Measurements from ENCODE around the gene STMP1.

Gene STMP1

GRCh38 chr7:135673360-135673706, 11.0 kb downstream of the STMP1 start:
- DNase-seq (ENCODE audit: low read depth) = no peak

GRCh38 chr7:135678612-135679575, 16.6 kb downstream of the STMP1 start:
- H3K4me3 ChIP-seq (ENCODE audit: low read depth, low read length) = no peak overlapping the region
- TF ChIP-seq, protein P1, sequence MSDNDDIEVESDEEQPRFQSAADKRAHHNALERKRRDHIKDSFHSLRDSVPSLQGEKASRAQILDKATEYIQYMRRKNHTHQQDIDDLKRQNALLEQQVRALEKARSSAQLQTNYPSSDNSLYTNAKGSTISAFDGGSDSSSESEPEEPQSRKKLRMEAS (IDR thresholded peaks at IDR 0.05; ENCODE audit: low read depth, low read length) = no peak
- TF ChIP-seq CTCF (IDR thresholded peaks at IDR 0.05; ENCODE audit: low read depth, low read length) (no peak), POLR2A (IDR thresholded peaks at IDR 0.05; ENCODE audit: extremely low read depth, insufficient read length) (no peak), MYC (IDR thresholded peaks at IDR 0.05; ENCODE audit: low read depth, low read length) (no peak)
- no peak for DNase-seq (ENCODE audit: low read depth)

More at GRCh38 chr7:135673360-135673706, 11.0 kb downstream of the STMP1 start:
- no peak overlapping the region for H3K4me3 ChIP-seq (ENCODE audit: low read depth, low read length)
- no peak for TF ChIP-seq MYC (IDR thresholded peaks at IDR 0.05; ENCODE audit: low read depth, low read length)
- TF ChIP-seq, protein P1 (IDR thresholded peaks at IDR 0.05; ENCODE audit: low read depth, low read length) = no peak
- no peak for TF ChIP-seq CTCF (IDR thresholded peaks at IDR 0.05; ENCODE audit: low read depth, low read length)
- TF ChIP-seq POLR2A (IDR thresholded peaks at IDR 0.05; ENCODE audit: extremely low read depth, insufficient read length) = no peak

GRCh38 chr7:135681762-135682161, 19.4 kb downstream of the STMP1 start:
- TF ChIP-seq, protein P1 (IDR thresholded peaks at IDR 0.05; ENCODE audit: low read depth, low read length) = no peak
- no peak for TF ChIP-seq CTCF (IDR thresholded peaks at IDR 0.05; ENCODE audit: low read depth, low read length)
- TF ChIP-seq MYC (IDR thresholded peaks at IDR 0.05; ENCODE audit: low read depth, low read length) = no peak
- TF ChIP-seq POLR2A (IDR thresholded peaks at IDR 0.05; ENCODE audit: extremely low read depth, insufficient read length) = no peak
- DNase-seq (ENCODE audit: low read depth) = no peak
- H3K4me3 ChIP-seq (ENCODE audit: low read depth, low read length) = no peak overlapping the region

- TF ChIP-seq, protein P1 (IDR thresholded peaks at IDR 0.05; ENCODE audit: low read depth, low read length) = no peak
- no peak for TF ChIP-seq MYC (IDR thresholded peaks at IDR 0.05; ENCODE audit: low read depth, low read length)
- no peak for TF ChIP-seq CTCF (IDR thresholded peaks at IDR 0.05; ENCODE audit: low read depth, low read length)
- TF ChIP-seq POLR2A (IDR thresholded peaks at IDR 0.05; ENCODE audit: extremely low read depth, insufficient read length) = no peak
- DNase-seq (ENCODE audit: low read depth) = no peak
- no peak overlapping the region for H3K4me3 ChIP-seq (ENCODE audit: low read depth, low read length)
These were observed 19.9 kb downstream of the STMP1 start for GRCh38 chr7:135682191-135682590.

- no peak for TF ChIP-seq MYC (IDR thresholded peaks at IDR 0.05; ENCODE audit: low read depth, low read length)
- TF ChIP-seq CTCF (IDR thresholded peaks at IDR 0.05; ENCODE audit: low read depth, low read length) = no peak
- no peak for TF ChIP-seq POLR2A (IDR thresholded peaks at IDR 0.05; ENCODE audit: extremely low read depth, insufficient read length)
- TF ChIP-seq, protein P1 (IDR thresholded peaks at IDR 0.05; ENCODE audit: low read depth, low read length) = no peak
- no peak for DNase-seq (ENCODE audit: low read depth)
- no peak overlapping the region for H3K4me3 ChIP-seq (ENCODE audit: low read depth, low read length)
These were observed 21.3 kb downstream of the STMP1 start for GRCh38 chr7:135683609-135684008.

All from NB4 (cell line).